A549 (cell line): ENCODE data around the gene GAREM1. TPM values are rescaled to one million over a fixed set of nuclear protein-coding genes. Genes with fewer than 3 reads are reported as not detected.

Experiments
- ATAC-seq, 2 experiments: fragments of 200-7000 bp in 1 of 2; fragments of >200 bp in 1 of 2; cut with Nextera tagmentation in 1 of 2; cut with Tn5 transposase in 1 of 2; 3 replicates each; pipeline versions ENCODE4 v1.8.0 to v1.9.1; 2018 to 2020; ENCODE audit warnings: mild to moderate bottlenecking in 1 of 2, moderate library complexity in 1 of 2
- CTCF ChIA-PET: fragments of 300-600 bp; sonication (Branson Sonifier 250); formaldehyde crosslinking; extraction: SDS; loops from one replicate; lab custom pipeline; 2021; ENCODE audit warnings: antibody characterized with exemption, inconsistent platforms; lab: Yijun Ruan, JAX
- POLR2A ChIA-PET: fragments of 350-600 bp; formaldehyde crosslinking; extraction: SDS; loops from one replicate; lab custom pipeline; 2021; ENCODE audit warnings: antibody characterized with exemption, inconsistent platforms; lab: Yijun Ruan, JAX
- DNase-seq, 2 experiments: peaks; one replicate each; pipeline versions ENCODE4 v3.0.0 to v3.0.0-alpha.2; 2011 to 2016; ENCODE audit warnings: low read depth in 1 of 2, low spot score in 1 of 2
- FAIRE-seq: peaks from 2 replicates; lab custom pipeline; 2011; peaks lifted over from hg19 to GRCh38; lab: Jason Lieb, UNC
- H3K27ac ChIP-seq, 2 experiments: fragments of >200 bp; sonication (Bioruptor Twin); formaldehyde crosslinking; 3 replicates each; pipeline ENCODE4 v1.5.1; 2016 to 2017
- H3K4me1 ChIP-seq: fragments of >200 bp; sonication (Bioruptor Twin); formaldehyde crosslinking; 3 replicates; pipeline ENCODE4 v1.6.1; 2016
- H3K4me2 ChIP-seq: fragments of >200 bp; sonication (Bioruptor Twin); formaldehyde crosslinking; 3 replicates; pipeline ENCODE4 v1.6.1; 2016
- H3K4me3 ChIP-seq: fragments of >200 bp; sonication (Bioruptor Twin); formaldehyde crosslinking; 3 replicates; pipeline ENCODE4 v1.5.1; 2016
- H3K9me3 ChIP-seq: fragments of >200 bp; sonication (Bioruptor Twin); formaldehyde crosslinking; 3 replicates; pipeline ENCODE4 v1.6.1; 2016
- BHLHE40 ChIP-seq: IDR thresholded peaks from 2 replicates; pipeline ENCODE4 v1.6.1; 2012; ENCODE audit warnings: low read depth, low read length, inconsistent platforms
- CHD4 ChIP-seq: fragments of 200-600 bp; sonication (generic); IDR thresholded peaks from 2 replicates; pipeline ENCODE4 v1.6.1; 2016; ENCODE audit warnings: antibody characterized with exemption, mild to moderate bottlenecking, borderline replicate concordance
- CTCF ChIP-seq: fragments of >200 bp; sonication (Bioruptor Twin); formaldehyde crosslinking; IDR thresholded peaks from 3 replicates; pipeline ENCODE4 v1.5.1; 2016
- E2F6 ChIP-seq: IDR thresholded peaks from 2 replicates; pipeline ENCODE4 v1.6.1; 2012; ENCODE audit warnings: low read depth, borderline replicate concordance
- EHF ChIP-seq: fragments of 250-450 bp; sonication (Bioruptor Pico); IDR thresholded peaks from 2 replicates; pipeline ENCODE4 v1.5.0; 2020; ENCODE audit warnings: mild to moderate bottlenecking
- EP300 ChIP-seq, 2 experiments: fragments of >200 bp; sonication (Bioruptor Twin); formaldehyde crosslinking; IDR thresholded peaks; 2 replicates in 1 of 2; 3 replicates in 1 of 2; pipeline ENCODE4 v1.6.1; 2016 to 2017
- ESRRA ChIP-seq: fragments of 150-350 bp; IDR thresholded peaks from 2 replicates; pipeline ENCODE4 v1.6.1; 2014; ENCODE audit warnings: mild to moderate bottlenecking, low read length, borderline replicate concordance
- FOSB ChIP-seq: fragments of 250-450 bp; sonication (Bioruptor Pico); IDR thresholded peaks from 2 replicates; pipeline ENCODE4 v1.5.0; 2020; ENCODE audit warnings: mild to moderate bottlenecking, moderate library complexity
- GATA3 ChIP-seq: IDR thresholded peaks from 2 replicates; pipeline ENCODE4 v1.6.1; 2012; ENCODE audit warnings: borderline replicate concordance
- HDAC2 ChIP-seq: fragments of 200-600 bp; sonication (generic); IDR thresholded peaks from 2 replicates; pipeline ENCODE4 v1.6.1; 2016
- HEYL ChIP-seq: fragments of 250-450 bp; sonication (Bioruptor Pico); IDR thresholded peaks from 2 replicates; pipeline ENCODE4 v1.8.0; 2021; ENCODE audit warnings: mild to moderate bottlenecking, moderate library complexity
- HMGXB4 ChIP-seq: fragments of 250-450 bp; sonication (Bioruptor Pico); IDR thresholded peaks from 2 replicates; pipeline ENCODE4 v1.5.0; 2021; ENCODE audit warnings: mild to moderate bottlenecking, moderate library complexity, borderline replicate concordance
- HOXA7 ChIP-seq: fragments of 250-450 bp; sonication (Bioruptor Pico); IDR thresholded peaks from 2 replicates; pipeline ENCODE4 v1.5.0; 2020; ENCODE audit warnings: mild to moderate bottlenecking, moderate library complexity
- HOXB13 ChIP-seq: fragments of 250-450 bp; sonication (Bioruptor Pico); IDR thresholded peaks from 2 replicates; pipeline ENCODE4 v1.5.0; 2020; ENCODE audit warnings: low read depth, mild to moderate bottlenecking, moderate library complexity
- JUNB ChIP-seq: fragments of >200 bp; sonication (Bioruptor Twin); formaldehyde crosslinking; IDR thresholded peaks from 2 replicates; pipeline ENCODE4 v1.6.1; 2016
- MYC ChIP-seq: IDR thresholded peaks from 2 replicates; pipeline ENCODE4 v1.6.1; 2012; ENCODE audit warnings: mild to moderate bottlenecking, inconsistent platforms, low read length, improper control_type of control experiment, borderline replicate concordance
- NR3C1 ChIP-seq: fragments of >200 bp; sonication (Bioruptor Twin); formaldehyde crosslinking; IDR thresholded peaks from 3 replicates; pipeline ENCODE4 v1.6.1; 2017
- PHF8 ChIP-seq: fragments of 200-600 bp; sonication (generic); IDR thresholded peaks from 2 replicates; pipeline ENCODE4 v1.6.1; 2016; ENCODE audit warnings: low read depth, mild to moderate bottlenecking, antibody characterized with exemption, moderate library complexity, borderline replicate concordance
- TP53 ChIP-seq: fragments of 250-450 bp; sonication (Bioruptor Pico); IDR thresholded peaks from 2 replicates; pipeline ENCODE4 v1.5.0; 2021; ENCODE audit warnings: mild to moderate bottlenecking, moderate library complexity
- USF2 ChIP-seq: fragments of 450-650 bp; IDR thresholded peaks from 2 replicates; pipeline ENCODE4 v1.6.1; 2014; ENCODE audit warnings: antibody characterized with exemption
- ZFP36 ChIP-seq: fragments of 450-650 bp; IDR thresholded peaks from 2 replicates; pipeline ENCODE4 v1.6.1; 2014; ENCODE audit warnings: borderline replicate concordance; ENCODE audit not compliant: partially characterized antibody
- ZNF302 ChIP-seq: fragments of 250-450 bp; sonication (Bioruptor Pico); IDR thresholded peaks from 2 replicates; pipeline ENCODE4 v1.9.0; 2021; ENCODE audit warnings: inconsistent platforms, mild to moderate bottlenecking, moderate library complexity
- WGBS: methylation state at CpG from one replicate; pipeline ENCODE4 v1.1.6; 2017; ENCODE audit errors: missing lambda C conversion rate; 5-methylcytosine and 5-hydroxymethylcytosine counted together
- polyA plus RNA-seq, 4 experiments: library from polyadenylated mRNA; depleted of rRNA in 3 of 4; stranded (reverse); fragments of >200 nt; fragmentation: RNase III in 1 of 4; extraction: RNeasy Plus Mini Kit Qiagen cat#74134 plus additional on column Dnase treatment in 1 of 4; gene quantifications; 2 replicates in 3 of 4; 3 replicates in 1 of 4; pipeline ENCODE4 v1.2.3, GENCODE V29; 2011 to 2017

Gene GAREM1
- polyA plus RNA-seq, 2 of the 4 experiments (the other 2 are of a cell fraction), result 1.3 to 5.0 TPM

GRCh38 chr18:32455361-32455760 is 15.3 kb downstream of the GAREM1 start:
- peaks cover 27% of the 10 kb centered on the region for H3K4me1 ChIP-seq
- FAIRE-seq, result no peak
- H3K4me2 ChIP-seq, result no peak overlapping the region
- no peak overlapping the region for H3K4me3 ChIP-seq
- no peaks in the 10 kb centered on the region for H3K9me3 ChIP-seq
- TF ChIP-seq HMGXB4 (CRISPR knock-in tag), result no peak
- no peak for TF ChIP-seq HEYL (CRISPR knock-in tag)
- TF ChIP-seq HDAC2, result no peak
- no peak for TF ChIP-seq CHD4
- TF ChIP-seq EHF (CRISPR knock-in tag), result no peak
- TF ChIP-seq ESRRA, result no peak
- TF ChIP-seq USF2, result no peak
- no peak for TF ChIP-seq E2F6
- TF ChIP-seq HOXB13, result no peak
- TF ChIP-seq ZFP36, result no peak
- no peak for TF ChIP-seq ZNF302 (CRISPR knock-in tag)
- TF ChIP-seq EP300 (IDR thresholded peaks at IDR 0.05), result no peak
- TF ChIP-seq MYC, result no peak
- no peak for TF ChIP-seq CTCF
- TF ChIP-seq FOSB (CRISPR knock-in tag), result no peak
- 89% methylated on average over 1 of the region's 1 CpG for WGBS
- CTCF ChIA-PET, result interaction anchor here (1.6 kb wide), 1 partner anchor 15 kb away, joined by 3 read pairs; the partner anchor contains the start of gene GAREM1
- no peak overlapping the region for H3K27ac ChIP-seq
- POLR2A ChIA-PET, result no interaction called here
- no peak for ATAC-seq
- no peak for DNase-seq

GRCh38 chr18:32454593-32454992 is 16.1 kb downstream of the GAREM1 start:
- ChIA-PET CTCF (interaction anchor here (1.6 kb wide), 1 partner anchor 16 kb away, joined by 3 read pairs; the partner anchor contains the start of gene GAREM1), POLR2A (no interaction called here)
- DNase-seq (no peak), ATAC-seq (no peak), FAIRE-seq (no peak)
- Histone ChIP-seq H3K9me3 (no peaks in the 10 kb centered on the region), H3K4me2 (no peak overlapping the region), H3K4me3 (no peak overlapping the region), H3K4me1 (peaks cover 19% of the 10 kb centered on the region), H3K27ac (no peak overlapping the region)
- 33% methylated on average over 1 of the region's 1 CpG for WGBS
- TF ChIP-seq PHF8 (no peak), HOXA7 (no peak), NR3C1 (no peak), JUNB (no peak), TP53 (CRISPR knock-in tag) (no peak), BHLHE40 (no peak), GATA3 (no peak)
